NT2/D1 (cell line): ENCODE data around the gene ADCY9.

ENCODE experiments used
- YY1 ChIP-seq: IDR thresholded peaks from 2 replicates; pipeline ENCODE4 v1.6.1; 2011; ENCODE audit not compliant: insufficient read length, insufficient read depth
- ZNF274 ChIP-seq: IDR thresholded peaks from 2 replicates; pipeline ENCODE4 v1.6.1; 2011; ENCODE audit warnings: mild to moderate bottlenecking, low read depth, low read length

DNA sequence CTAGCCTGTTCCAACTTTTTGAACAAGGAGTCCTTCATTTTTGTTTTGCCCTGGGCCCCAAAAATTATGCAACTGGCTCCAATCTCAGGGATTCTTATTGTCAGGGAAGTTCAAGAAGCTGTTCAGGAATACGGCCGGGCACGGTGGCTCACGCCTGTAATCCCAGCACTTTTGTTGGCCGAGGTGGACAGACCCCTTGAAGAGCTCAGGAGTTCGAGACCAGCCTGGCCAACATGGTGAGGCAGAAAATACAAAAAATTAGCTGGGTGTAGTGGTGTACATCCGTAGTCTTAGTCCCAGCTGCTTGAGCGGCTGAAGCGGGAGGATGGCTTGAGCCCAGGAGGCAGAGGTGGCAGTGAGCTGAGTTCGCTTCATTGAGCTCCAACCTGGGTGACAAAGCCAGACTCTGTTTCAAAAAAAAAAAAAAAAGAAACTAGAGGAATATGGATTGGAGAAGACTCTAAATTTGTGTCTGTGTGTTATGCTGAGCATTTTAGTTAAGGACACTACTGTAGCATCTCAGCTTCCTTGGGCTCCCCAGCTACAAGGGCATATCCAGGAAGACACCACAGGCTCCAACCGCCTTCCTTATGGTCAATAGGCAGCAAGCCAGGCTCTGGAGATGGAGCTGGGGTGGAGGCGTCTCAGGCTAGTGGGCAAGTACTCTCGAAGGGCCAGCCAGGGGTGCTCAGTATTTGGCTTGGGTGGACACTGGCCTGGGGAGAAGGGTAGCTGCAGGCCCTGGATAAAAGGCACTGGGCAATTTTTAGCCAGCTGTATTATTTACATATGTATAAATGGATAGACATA lies 179.0 kb downstream of the ADCY9 start:
- TF ChIP-seq YY1 (no peak), ZNF274 (no peak)
